Erythroblast (primary cell): ENCODE measurements around the gene ITGB2.

ENCODE experiments used
- GATA1 ChIP-seq: IDR thresholded peaks from 2 replicates; pipeline ENCODE4 v1.6.1; 2011; ENCODE audit warnings: low read depth, mild to moderate bottlenecking, control low read depth, low read length, moderate library complexity
- POLR2A ChIP-seq: IDR thresholded peaks from 2 replicates; pipeline ENCODE4 v1.6.1; 2011; ENCODE audit warnings: mild to moderate bottlenecking, low read length

DNA sequence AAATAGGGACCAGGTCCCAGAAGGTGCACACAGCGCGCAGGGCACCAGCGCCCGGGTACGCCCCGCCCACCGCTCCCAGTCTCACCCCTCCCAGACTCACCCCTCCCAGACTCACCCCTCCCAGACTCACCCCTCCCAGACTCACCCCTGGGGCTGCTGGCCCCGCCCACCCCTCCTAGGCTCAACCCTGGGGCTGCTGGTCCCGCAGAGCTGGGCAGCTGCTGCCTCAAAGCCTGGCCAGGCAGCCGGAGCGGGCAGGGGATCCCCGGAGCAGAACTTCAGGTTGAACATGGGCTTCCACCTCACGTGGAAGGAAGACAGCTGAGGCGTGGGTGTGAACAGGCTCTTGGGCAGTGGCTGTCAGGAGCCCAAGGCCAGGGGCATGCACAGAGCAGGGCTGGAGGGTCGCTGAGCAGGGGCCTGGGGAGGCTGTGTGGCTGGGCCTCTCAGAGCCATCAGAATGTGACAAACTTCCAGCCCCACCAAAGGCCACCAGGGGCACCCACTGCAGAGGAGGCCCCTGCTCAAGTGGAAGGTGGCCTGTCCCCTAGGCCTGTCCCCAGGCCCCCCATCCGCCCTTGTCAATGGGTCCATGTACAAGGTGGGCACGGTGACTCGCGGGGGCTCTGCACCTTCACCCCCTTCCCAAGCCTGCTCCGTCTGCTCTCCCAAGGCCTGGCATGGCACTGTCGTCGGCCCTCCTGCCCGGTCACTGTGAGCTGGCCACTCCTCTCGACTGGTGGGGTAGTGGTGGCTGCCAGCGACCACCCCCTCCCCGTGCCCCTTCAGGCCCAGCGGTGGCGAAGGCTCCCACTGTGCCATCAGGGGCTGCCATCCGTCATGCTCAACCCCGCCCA lies 82.4 kb downstream of the ITGB2 start:
- TF ChIP-seq POLR2A: no peak
- no peak for TF ChIP-seq GATA1
